HG02588 (cell line): Measurements from ENCODE around the gene ZNF679.
"Not testable (repeated sequence)": the region's sequence is repeated elsewhere in the genome, so short reads cannot be mapped to it uniquely, and the experiment has no call there.

Experiments used
- ATAC-seq: cut with Tn5 transposase; IDR thresholded peaks from one replicate; pipeline ENCODE4 v1.9.1; 2021; ENCODE audit warnings: mild to moderate bottlenecking, moderate library complexity; ENCODE audit not compliant: unreplicated experiment

ZNF679 gene

DNA sequence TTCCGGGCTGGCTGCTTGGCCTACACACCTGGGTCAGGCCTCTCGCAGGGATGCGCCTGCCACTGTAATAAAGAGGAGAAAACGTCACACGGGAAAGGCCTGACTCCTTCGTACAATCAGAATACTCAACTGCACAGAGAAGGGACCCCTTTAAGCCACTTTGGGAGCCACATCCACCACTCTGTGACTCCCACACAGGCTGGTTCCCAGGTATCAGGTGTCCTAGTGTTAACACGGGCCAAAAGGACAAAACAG, 79.7 kb downstream of the ZNF679 start:
- ATAC-seq: no peak

DNA sequence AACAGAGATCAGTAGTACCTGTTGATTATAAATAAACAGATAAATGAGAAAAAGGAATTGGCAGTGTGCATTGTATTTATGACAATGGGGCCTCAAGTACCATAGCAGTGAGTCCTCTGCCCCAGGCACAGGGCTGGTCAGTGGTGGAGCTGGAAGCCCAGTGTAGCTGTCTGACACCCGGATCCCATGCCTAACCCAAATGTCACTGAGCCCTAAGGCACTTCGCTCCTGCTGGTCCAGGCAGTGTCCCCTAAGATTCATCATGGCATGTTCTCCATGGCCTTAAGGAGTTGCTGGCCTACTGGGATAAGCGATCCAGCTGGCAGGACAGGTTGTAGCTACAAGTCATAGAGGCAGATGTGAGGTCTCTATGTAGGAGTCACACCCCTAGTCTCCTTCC, 82.2 kb downstream of the ZNF679 start:
- ATAC-seq: no peak

DNA sequence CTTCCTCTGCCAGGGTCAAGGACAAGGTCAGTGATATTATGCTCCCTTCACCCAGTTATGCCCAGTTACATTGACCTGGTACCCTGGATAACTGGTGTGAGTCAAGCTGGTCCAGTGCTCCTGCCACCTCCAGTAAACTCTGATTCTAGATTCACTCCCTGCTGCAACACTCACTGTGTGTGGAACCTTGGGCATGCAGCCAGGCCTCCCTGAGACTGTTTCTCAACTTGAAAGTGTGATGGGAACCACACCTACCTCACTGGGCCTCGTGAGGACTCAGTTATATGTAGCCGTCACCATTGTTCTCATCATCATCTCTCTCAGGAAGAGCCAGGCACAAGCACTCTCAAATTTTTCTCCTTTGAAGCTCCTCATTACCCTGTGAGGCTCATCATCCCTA, 84.6 kb downstream of the ZNF679 start:
- no peak for ATAC-seq

DNA sequence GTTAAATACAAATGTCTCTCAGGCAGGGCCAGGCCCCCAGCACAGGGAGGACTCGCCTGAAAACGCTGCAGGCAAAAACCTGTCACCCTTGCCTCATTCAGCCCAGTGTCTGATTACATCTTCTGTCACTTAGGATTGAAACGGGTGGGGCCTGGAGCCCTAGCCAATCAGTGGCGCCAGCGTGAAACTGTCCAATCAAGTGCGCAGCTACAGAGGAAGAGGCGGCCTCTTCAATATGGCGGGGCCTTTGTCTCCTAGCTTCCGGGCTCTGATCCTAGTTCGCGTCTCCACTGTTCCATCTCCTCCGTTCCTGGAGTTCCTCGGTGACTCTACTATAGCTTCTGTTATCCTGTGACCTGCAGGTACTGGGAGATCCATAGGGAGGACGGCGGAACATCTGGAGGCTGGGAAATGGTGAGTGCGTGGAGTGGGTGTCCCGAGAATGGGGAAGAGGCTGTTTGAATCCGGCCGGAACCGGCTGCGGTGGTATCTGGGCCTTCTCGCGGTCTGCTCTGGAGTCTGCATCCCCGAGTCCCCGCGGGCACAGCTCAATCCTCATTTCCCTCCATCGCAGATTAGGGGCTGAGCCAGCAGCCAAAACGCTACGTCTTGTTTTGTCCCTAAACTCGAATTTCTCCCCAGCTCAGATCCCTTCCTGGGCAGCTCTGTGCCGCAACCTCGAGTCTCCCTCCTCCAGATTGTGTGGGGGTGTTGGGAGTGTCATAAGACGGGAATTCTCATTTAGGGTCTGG, 85.6 kb downstream of the ZNF679 start, which contains the start of gene ZNF736:
Gene ZNF736 (plus strand): TSS at position 222 of the 752 bp plus-strand sequence. CDS start 190 bp downstream, at position 412.
- peak; percentile 100 for ATAC-seq

DNA sequence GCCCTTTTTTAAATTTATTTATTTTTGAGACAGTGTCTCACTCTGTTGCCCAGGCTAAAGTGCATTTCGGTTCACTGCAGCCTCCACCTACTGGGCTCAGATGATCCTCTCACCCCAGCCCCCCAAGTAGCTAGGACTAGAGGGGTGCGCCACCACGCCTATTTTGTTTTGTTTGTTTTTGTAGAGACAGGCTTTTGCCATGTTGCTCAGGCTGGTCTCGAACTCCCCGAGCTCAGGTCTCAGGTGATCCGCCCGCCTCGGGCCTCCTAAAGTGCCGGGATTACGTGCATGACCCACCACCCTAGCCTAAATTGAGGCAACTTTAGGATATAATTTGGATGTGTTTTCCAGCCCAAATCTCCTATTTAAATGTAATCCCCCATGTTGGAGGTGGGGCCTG, 86.3 kb downstream of the ZNF679 start:
- no peak for ATAC-seq

DNA sequence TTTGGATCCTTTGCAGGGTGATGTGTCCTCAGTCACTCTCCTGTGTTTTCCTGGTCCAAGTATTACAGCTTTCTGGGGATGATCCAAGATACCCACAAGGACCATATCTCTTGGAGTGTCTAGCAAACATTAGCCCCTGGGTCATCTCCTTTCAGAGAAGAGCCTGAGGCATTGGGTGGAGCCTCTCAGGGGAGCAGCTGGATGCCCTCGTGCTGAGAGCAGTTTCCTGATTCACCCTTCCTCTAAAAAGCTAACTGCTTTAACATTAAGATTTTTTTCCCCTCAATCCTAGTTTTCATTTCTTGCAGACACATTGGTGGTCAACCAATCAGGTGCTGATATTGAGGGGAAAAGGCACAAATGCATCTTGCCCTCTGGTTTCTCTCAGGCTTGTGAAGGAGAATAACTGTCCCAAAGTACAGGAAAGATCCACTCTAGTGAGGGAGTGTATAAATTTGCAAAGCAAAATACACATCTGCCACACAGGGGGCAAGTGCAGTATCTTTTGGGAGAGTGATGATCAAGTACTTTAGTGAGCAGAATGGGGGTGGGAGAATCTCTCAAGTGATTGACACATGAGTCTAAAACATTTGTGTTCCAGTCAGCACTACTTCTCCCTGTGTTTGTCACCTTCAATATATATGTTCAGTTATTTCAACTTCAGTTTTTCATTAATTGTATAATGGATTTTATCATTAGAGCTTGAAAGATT, 87.9 kb downstream of the ZNF679 start:
- not testable (repeated sequence) for ATAC-seq
